Spinal cord (tissue), 10 donors: Measurements from ENCODE around the gene DIP2C. TPM values are rescaled to one million over a fixed set of nuclear protein-coding genes. Genes with fewer than 3 reads are reported as not detected.
"Not testable (repeated sequence)": the region's sequence is repeated elsewhere in the genome, so short reads cannot be mapped to it uniquely, and the experiment has no call there.

Source experiments
- DNase-seq, 6 donors: peaks; one replicate each; pipeline versions ENCODE4 v3.0.0 to v3.0.0-alpha.2; 2013 to 2015; ENCODE audit warnings: low spot score in 6 of 6, low read depth in 4 of 6
- H3K27ac ChIP-seq: one replicate; pipeline ENCODE4 v1.5.1; 2013; ENCODE audit warnings: low read depth, low read length, control low read depth
- H3K27me3 ChIP-seq: one replicate; pipeline ENCODE4 v1.6.1; 2013; ENCODE audit warnings: low read length; ENCODE audit not compliant: control insufficient read depth, insufficient read depth
- H3K36me3 ChIP-seq: one replicate; pipeline ENCODE4 v1.6.1; 2013; ENCODE audit warnings: low read length; ENCODE audit not compliant: control insufficient read depth, insufficient read depth
- H3K4me1 ChIP-seq: one replicate; pipeline ENCODE4 v1.6.1; 2013; ENCODE audit warnings: low read length; ENCODE audit not compliant: control insufficient read depth, insufficient read depth
- H3K4me3 ChIP-seq: one replicate; pipeline ENCODE4 v1.5.1; 2013; ENCODE audit warnings: low read depth, low read length, control low read depth
- H3K9me3 ChIP-seq: one replicate; pipeline ENCODE4 v1.6.1; 2013; ENCODE audit warnings: low read length; ENCODE audit not compliant: control insufficient read depth, insufficient read depth
- WGBS: methylation state at CpG from one replicate; pipeline ENCODE4 v1.1.5; 2013; ENCODE audit warnings: missing lambda C conversion rate; ENCODE audit not compliant: insufficient coverage; 5-methylcytosine and 5-hydroxymethylcytosine counted together
- polyA plus RNA-seq, 2 donors: library from polyadenylated mRNA; unstranded; fragments of 120-200 nt; gene quantifications; one replicate each; pipeline ENCODE4 v1.2.1, GENCODE V29; 2013; ENCODE audit not compliant: insufficient read length in 2 of 2
- total RNA-seq, 2 donors: library from RNA; depleted of rRNA in 1 of 2; stranded (reverse); fragments of 120-200 nt in 1 of 2; fragments of >200 nt in 1 of 2; gene quantifications; one replicate each; pipeline versions ENCODE4 v1.2.3 to v1.2.4, GENCODE V29; 2013 to 2014
- donor health status: healthy.

DIP2C gene
- total and polyA plus RNA-seq, 4 donors: 15.4 to 36.3 (median 29.3) TPM

GRCh38 chr10:436911-437665, 252.4 kb downstream of the DIP2C start:
- peaks cover 24% of the 10 kb centered on the region for H3K36me3 ChIP-seq
- no peak for DNase-seq
- H3K9me3 ChIP-seq: no peaks in the 10 kb centered on the region
- 91% methylated on average over 6 of the region's 17 CpGs for WGBS
- H3K27ac ChIP-seq: no peak overlapping the region
- no peaks in the 10 kb centered on the region for H3K27me3 ChIP-seq
- H3K4me3 ChIP-seq: no peak overlapping the region
- peaks cover 5% of the 10 kb centered on the region for H3K4me1 ChIP-seq

GRCh38 chr10:436013-436697, 253.3 kb downstream of the DIP2C start:
- no peak overlapping the region for H3K27ac ChIP-seq
- H3K36me3 ChIP-seq: peaks cover 24% of the 10 kb centered on the region
- no peaks in the 10 kb centered on the region for H3K9me3 ChIP-seq
- no peaks in the 10 kb centered on the region for H3K27me3 ChIP-seq
- no peak overlapping the region for H3K4me3 ChIP-seq
- DNase-seq: no peak
- 92% methylated on average over 12 of the region's 19 CpGs for WGBS
- H3K4me1 ChIP-seq: peaks cover 5% of the 10 kb centered on the region

DNA sequence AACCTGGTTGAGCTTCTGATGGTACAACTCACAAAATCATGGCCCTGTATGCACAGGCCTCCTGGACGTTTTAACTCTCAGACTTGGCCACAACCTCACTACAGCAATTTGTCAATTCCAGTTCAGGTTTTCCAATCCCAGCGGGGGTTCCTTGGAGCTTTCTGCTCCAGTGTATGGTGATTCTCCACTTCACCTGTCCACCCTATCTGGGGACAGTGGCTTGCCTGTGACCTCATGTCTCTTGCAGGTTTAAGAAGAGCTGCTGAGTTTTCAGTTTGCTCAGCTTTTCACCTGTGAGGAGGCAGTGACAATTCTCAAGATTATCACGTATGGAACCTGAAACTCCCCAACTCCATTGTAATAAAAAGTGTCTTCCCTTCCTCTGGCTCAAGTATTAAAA, 254.1 kb downstream of the DIP2C start:
- H3K4me1 ChIP-seq: peaks cover 5% of the 10 kb centered on the region
- H3K27ac ChIP-seq: no peak overlapping the region
- WGBS: 100% methylated on average over 1 of the region's 3 CpGs
- DNase-seq: no peak
- no peak overlapping the region for H3K4me3 ChIP-seq
- peaks cover 20% of the 10 kb centered on the region for H3K36me3 ChIP-seq
- no peaks in the 10 kb centered on the region for H3K27me3 ChIP-seq
- no peaks in the 10 kb centered on the region for H3K9me3 ChIP-seq

GRCh38 chr10:429696-430095, 259.8 kb downstream of the DIP2C start:
- Histone ChIP-seq H3K27me3 (no peaks in the 10 kb centered on the region), H3K4me1 (no peaks in the 10 kb centered on the region), H3K9me3 (no peaks in the 10 kb centered on the region), H3K4me3 (no peak overlapping the region), H3K36me3 (no peaks in the 10 kb centered on the region), H3K27ac (no peak overlapping the region)
- peak in 1 of 6 donors; percentile 68 for DNase-seq
- WGBS: 80% methylated on average over 1 of the region's 2 CpGs

DNA sequence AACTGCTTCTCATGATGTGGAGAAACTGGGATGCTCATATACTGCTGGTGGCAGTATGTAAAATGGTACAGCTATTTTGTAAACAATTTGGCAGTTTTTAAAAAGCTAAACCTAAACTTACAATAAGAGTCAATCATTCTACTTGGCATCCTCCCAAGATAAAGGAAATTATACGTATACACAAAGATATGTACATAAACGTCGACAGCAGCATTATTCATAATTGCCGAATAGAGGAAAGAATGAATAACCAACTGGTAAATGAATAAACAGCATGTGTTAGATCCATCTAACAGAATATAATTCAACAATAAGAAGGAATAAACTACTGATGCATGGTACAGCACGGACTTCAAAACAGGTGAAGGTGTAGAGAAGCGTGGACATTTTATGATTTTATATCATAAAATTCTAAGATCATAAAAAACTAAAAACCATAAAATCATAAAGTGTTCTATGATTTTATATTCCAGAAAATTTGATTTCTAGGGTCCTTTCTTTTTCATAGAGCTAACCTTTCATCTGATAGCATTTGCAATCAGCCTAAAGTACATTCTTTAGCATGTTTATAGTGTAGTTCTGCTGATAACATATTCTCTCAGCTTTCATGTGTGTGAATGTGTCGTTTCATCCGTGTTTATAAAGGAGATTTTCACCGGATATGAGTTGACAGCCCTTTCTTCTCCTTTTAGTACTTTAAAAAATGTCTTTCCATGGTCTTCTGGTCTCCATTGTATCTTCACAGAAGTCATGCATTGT, 261.5 kb downstream of the DIP2C start:
- Histone ChIP-seq H3K27me3 (no peaks in the 10 kb centered on the region), H3K27ac (no peak overlapping the region), H3K36me3 (no peaks in the 10 kb centered on the region), H3K9me3 (no peaks in the 10 kb centered on the region), H3K4me1 (peaks cover 4% of the 10 kb centered on the region), H3K4me3 (no peak overlapping the region)
- WGBS: no CpG with 5 or more reads among the region's 9 CpGs
- no peak for DNase-seq

DNA sequence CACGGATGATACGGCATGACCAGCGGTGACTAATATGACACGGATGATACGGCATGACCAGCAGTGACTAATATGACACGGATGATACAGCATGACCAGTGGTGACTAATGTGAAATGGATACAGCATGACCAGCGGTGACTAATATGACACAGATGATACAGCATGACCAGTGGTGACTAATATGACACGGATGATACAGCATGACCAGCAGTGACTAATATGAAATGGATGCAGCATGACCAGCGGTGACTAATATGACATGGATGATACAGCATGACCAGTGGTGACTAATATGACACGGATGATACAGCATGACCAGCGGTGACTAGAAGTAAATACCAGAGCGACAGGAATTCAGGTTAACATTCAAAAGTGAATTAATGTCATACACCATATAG, 264.1 kb downstream of the DIP2C start:
- H3K4me3 ChIP-seq, H3K27ac ChIP-seq, H3K9me3 ChIP-seq, DNase-seq, H3K27me3 ChIP-seq: not testable (repeated sequence)
- Histone ChIP-seq H3K36me3 (peaks cover 10% of the 10 kb centered on the region), H3K4me1 (peaks cover 10% of the 10 kb centered on the region)
- WGBS: 98% methylated on average over 10 of the region's 12 CpGs

- DNase-seq, H3K27me3 ChIP-seq, H3K27ac ChIP-seq, H3K9me3 ChIP-seq, H3K4me3 ChIP-seq: not testable (repeated sequence)
- peaks cover 17% of the 10 kb centered on the region for H3K36me3 ChIP-seq
- H3K4me1 ChIP-seq: peaks cover 10% of the 10 kb centered on the region
- WGBS: no CpG with 5 or more reads among the region's 11 CpGs
Measured at GRCh38 chr10:424724-425123, 264.7 kb downstream of the DIP2C start.

DNA sequence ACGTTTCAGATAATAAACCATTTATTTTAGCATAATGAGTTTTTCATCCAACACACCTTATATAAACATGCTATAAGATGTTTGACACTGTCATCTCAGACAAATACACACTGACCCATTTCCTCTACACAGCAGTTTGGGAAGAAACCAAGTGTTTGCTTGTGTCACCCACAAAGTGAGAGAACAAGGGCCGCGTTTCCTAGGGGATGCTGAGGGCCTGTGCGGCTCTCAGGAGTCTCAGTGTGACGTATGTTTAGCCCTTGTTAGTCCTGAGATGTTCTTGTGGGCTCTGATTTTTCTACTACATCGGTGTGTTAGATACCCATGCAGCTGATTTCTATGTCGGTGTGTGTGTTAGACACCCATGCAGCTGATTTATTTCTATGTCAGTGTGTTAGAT, 266.3 kb downstream of the DIP2C start:
- peaks cover 10% of the 10 kb centered on the region for H3K4me1 ChIP-seq
- peak in 4 of 6 donors; percentile 27 to 66 (median 50) for DNase-seq
- H3K36me3 ChIP-seq: peaks cover 29% of the 10 kb centered on the region
- no peak overlapping the region for H3K4me3 ChIP-seq
- 48% methylated on average over 4 of the region's 7 CpGs for WGBS
- no peaks in the 10 kb centered on the region for H3K27me3 ChIP-seq
- no peak overlapping the region for H3K27ac ChIP-seq
- H3K9me3 ChIP-seq: no peaks in the 10 kb centered on the region

GRCh38 chr10:422675-423074, 266.8 kb downstream of the DIP2C start:
- no peak for DNase-seq
- 79% methylated on average over 14 of the region's 14 CpGs for WGBS
- Histone ChIP-seq H3K27ac (peak overlapping the region; percentile 3), H3K9me3 (no peaks in the 10 kb centered on the region), H3K27me3 (no peaks in the 10 kb centered on the region), H3K4me3 (no peak overlapping the region), H3K4me1 (peaks cover 10% of the 10 kb centered on the region), H3K36me3 (peaks cover 31% of the 10 kb centered on the region)
